PC-3 (cell line): ENCODE measurements around the gene ALDH8A1. TPM values are rescaled to one million over a fixed set of nuclear protein-coding genes. Genes with fewer than 3 reads are reported as not detected.

Source experiments
- ATAC-seq: fragments of 200-7000 bp; cut with Tn5 transposase; 2 replicates; pipeline ENCODE4 v1.9.1; 2020; ENCODE audit warnings: mild to moderate bottlenecking, moderate library complexity
- BruUV-seq: library from RNA; stranded (reverse); fragments of 400-500 nt; replicated peaks from 2 replicates; lab custom pipeline; 2021; lab: Mats Ljungman, UMichigan
- CTCF ChIA-PET: fragments of 300-600 bp; sonication (Branson Sonifier 250); formaldehyde crosslinking; loops from one replicate; lab custom pipeline; 2022; ENCODE audit warnings: antibody characterized with exemption; lab: Charles Lee
- POLR2A ChIA-PET: fragments of 300-600 bp; sonication (Branson Sonifier 250); formaldehyde crosslinking; loops from one replicate; lab custom pipeline; 2022; ENCODE audit warnings: antibody characterized with exemption; ENCODE audit not compliant: unreplicated experiment; lab: Charles Lee
- DNase-seq: peaks from one replicate; pipeline ENCODE4 v3.0.0-alpha.2; 2015
- H2AFZ ChIP-seq: fragments of 300-600 bp; sonication (generic); 2 replicates; pipeline ENCODE4 v1.6.0; 2016; ENCODE audit warnings: antibody characterized with exemption, low read length
- H3F3A ChIP-seq: fragments of 300-600 bp; sonication (generic); one replicate; pipeline ENCODE4 v1.6.0; 2017; ENCODE audit warnings: antibody characterized with exemption, low read length, control low read depth, mild to moderate bottlenecking; ENCODE audit not compliant: unreplicated experiment
- H3K27ac ChIP-seq: fragments of 300-600 bp; sonication (generic); 2 replicates; pipeline ENCODE4 v1.5.1; 2016; ENCODE audit warnings: mild to moderate bottlenecking, low read length
- H3K27me3 ChIP-seq: fragments of 300-600 bp; sonication (generic); 2 replicates; pipeline ENCODE4 v1.6.1; 2016; ENCODE audit warnings: low read length, mixed read lengths
- H3K36me3 ChIP-seq: fragments of 300-600 bp; sonication (generic); 2 replicates; pipeline ENCODE4 v1.6.1; 2016; ENCODE audit warnings: low read depth, mixed run types, low read length, mixed read lengths
- H3K4me1 ChIP-seq: fragments of 300-600 bp; sonication (generic); 2 replicates; pipeline ENCODE4 v1.5.1; 2016; ENCODE audit warnings: low read length; ENCODE audit not compliant: insufficient read depth
- H3K4me2 ChIP-seq: fragments of 300-600 bp; sonication (generic); 2 replicates; pipeline ENCODE4 v1.6.0; 2016; ENCODE audit warnings: low read length
- H3K4me3 ChIP-seq: fragments of 300-600 bp; sonication (generic); 2 replicates; pipeline ENCODE4 v1.5.1; 2016; ENCODE audit warnings: mild to moderate bottlenecking, low read length, mixed read lengths
- H3K79me2 ChIP-seq: fragments of 300-600 bp; sonication (generic); 2 replicates; pipeline ENCODE4 v1.6.1; 2017; ENCODE audit warnings: low read length, mixed read lengths
- H3K9ac ChIP-seq: fragments of 300-600 bp; sonication (generic); 2 replicates; pipeline ENCODE4 v1.6.0; 2016; ENCODE audit warnings: mild to moderate bottlenecking, low read length
- H3K9me2 ChIP-seq: fragments of 300-600 bp; sonication (generic); replicated peaks from 2 replicates; pipeline ENCODE4 v1.6.1; 2016; ENCODE audit warnings: mixed run types, low read length, mixed read lengths
- H3K9me3 ChIP-seq: fragments of 300-600 bp; sonication (generic); 2 replicates; pipeline ENCODE4 v1.6.1; 2016; ENCODE audit warnings: low read length, mixed read lengths
- H4K20me1 ChIP-seq: fragments of 300-600 bp; sonication (generic); 2 replicates; pipeline ENCODE4 v1.6.1; 2016; ENCODE audit warnings: low read length, mixed read lengths
- EZH2 ChIP-seq: fragments of 300-600 bp; sonication (generic); IDR thresholded peaks from one replicate; pipeline ENCODE4 v1.6.1; 2017; ENCODE audit warnings: antibody characterized with exemption, mild to moderate bottlenecking, low read length; ENCODE audit not compliant: unreplicated experiment
- EZH2phosphoT487 ChIP-seq: fragments of 300-600 bp; sonication (generic); IDR thresholded peaks from 2 replicates; pipeline ENCODE4 v1.6.1; 2018; ENCODE audit warnings: mild to moderate bottlenecking, antibody characterized with exemption, low read length, borderline replicate concordance
- intact Hi-C: fragments of 100-400 bp; cut with micrococcal nuclease; formaldehyde crosslinking; loops from 2 replicates; pipeline ENCODE4 v1.9.0; 2023
- total RNA-seq: library from RNA; depleted of rRNA; stranded (reverse); fragments of >200 nt; gene quantifications from 2 replicates; pipeline ENCODE4 v1.2.3, GENCODE V29; 2014
- TF ChIP-seq, protein P1 (sequence below): fragments of 300-600 bp; sonication (generic); conservative IDR thresholded peaks from 2 replicates; pipeline ENCODE4 v1.5.1; 2017; ENCODE audit warnings: antibody characterized with exemption, low read depth, mild to moderate bottlenecking, low read length

The ALDH8A1 gene
- total RNA-seq, 1 experiment from 2014 or later = 1.9 TPM

GRCh38 chr6:134928151-134928900, 21.6 kb downstream of the ALDH8A1 start:
- Histone ChIP-seq H3K27me3 (no peaks in the 10 kb centered on the region), H3K79me2 (no peaks in the 10 kb centered on the region), H3K4me1 (no peaks in the 10 kb centered on the region), H3K27ac (no peak overlapping the region), H2AFZ (no peak overlapping the region), H3K9me2 (no peaks in the 10 kb centered on the region), H3K4me2 (no peak overlapping the region), H4K20me1 (no peaks in the 10 kb centered on the region), H3K9me3 (no peaks in the 10 kb centered on the region), H3K9ac (no peak overlapping the region), H3K4me3 (no peak overlapping the region), H3K36me3 (no peaks in the 10 kb centered on the region), H3F3A (no peaks in the 10 kb centered on the region)
- CTCF ChIA-PET = no interaction called here
- no peak for DNase-seq
- BruUV-seq = no TSS peak
- TF ChIP-seq EZH2phosphoT487 (no peak), EZH2 (no peak)
- TF ChIP-seq, protein P1, sequence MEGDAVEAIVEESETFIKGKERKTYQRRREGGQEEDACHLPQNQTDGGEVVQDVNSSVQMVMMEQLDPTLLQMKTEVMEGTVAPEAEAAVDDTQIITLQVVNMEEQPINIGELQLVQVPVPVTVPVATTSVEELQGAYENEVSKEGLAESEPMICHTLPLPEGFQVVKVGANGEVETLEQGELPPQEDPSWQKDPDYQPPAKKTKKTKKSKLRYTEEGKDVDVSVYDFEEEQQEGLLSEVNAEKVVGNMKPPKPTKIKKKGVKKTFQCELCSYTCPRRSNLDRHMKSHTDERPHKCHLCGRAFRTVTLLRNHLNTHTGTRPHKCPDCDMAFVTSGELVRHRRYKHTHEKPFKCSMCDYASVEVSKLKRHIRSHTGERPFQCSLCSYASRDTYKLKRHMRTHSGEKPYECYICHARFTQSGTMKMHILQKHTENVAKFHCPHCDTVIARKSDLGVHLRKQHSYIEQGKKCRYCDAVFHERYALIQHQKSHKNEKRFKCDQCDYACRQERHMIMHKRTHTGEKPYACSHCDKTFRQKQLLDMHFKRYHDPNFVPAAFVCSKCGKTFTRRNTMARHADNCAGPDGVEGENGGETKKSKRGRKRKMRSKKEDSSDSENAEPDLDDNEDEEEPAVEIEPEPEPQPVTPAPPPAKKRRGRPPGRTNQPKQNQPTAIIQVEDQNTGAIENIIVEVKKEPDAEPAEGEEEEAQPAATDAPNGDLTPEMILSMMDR = no peak
- ATAC-seq = no peak
- intact Hi-C loops = no loop called here
- POLR2A ChIA-PET = interaction anchor here (0.5 kb wide), 1 partner anchor 783 kb away, joined by 16 read pairs; no protein-coding TSS in a partner anchor

- CTCF ChIA-PET = no interaction called here
- BruUV-seq = no TSS peak
- no peaks in the 10 kb centered on the region for H3K27me3 ChIP-seq
- no peaks in the 10 kb centered on the region for H3K9me2 ChIP-seq
- no peak for ATAC-seq
- no peaks in the 10 kb centered on the region for H3K4me1 ChIP-seq
- POLR2A ChIA-PET = no interaction called here
- no peak overlapping the region for H2AFZ ChIP-seq
- no peak overlapping the region for H3K9ac ChIP-seq
- intact Hi-C loops = no loop called here
- H3K4me3 ChIP-seq = no peak overlapping the region
- TF ChIP-seq, protein P1 = no peak
- TF ChIP-seq EZH2 (no peak), EZH2phosphoT487 (no peak)
- no peak overlapping the region for H3K4me2 ChIP-seq
- no peak overlapping the region for H3K27ac ChIP-seq
- no peaks in the 10 kb centered on the region for H3K79me2 ChIP-seq
- H3K36me3 ChIP-seq = no peaks in the 10 kb centered on the region
- no peak for DNase-seq
- H3F3A ChIP-seq = no peaks in the 10 kb centered on the region
- no peaks in the 10 kb centered on the region for H3K9me3 ChIP-seq
- H4K20me1 ChIP-seq = no peaks in the 10 kb centered on the region
Measured at GRCh38 chr6:134925800-134926199, 24.1 kb downstream of the ALDH8A1 start.

DNA sequence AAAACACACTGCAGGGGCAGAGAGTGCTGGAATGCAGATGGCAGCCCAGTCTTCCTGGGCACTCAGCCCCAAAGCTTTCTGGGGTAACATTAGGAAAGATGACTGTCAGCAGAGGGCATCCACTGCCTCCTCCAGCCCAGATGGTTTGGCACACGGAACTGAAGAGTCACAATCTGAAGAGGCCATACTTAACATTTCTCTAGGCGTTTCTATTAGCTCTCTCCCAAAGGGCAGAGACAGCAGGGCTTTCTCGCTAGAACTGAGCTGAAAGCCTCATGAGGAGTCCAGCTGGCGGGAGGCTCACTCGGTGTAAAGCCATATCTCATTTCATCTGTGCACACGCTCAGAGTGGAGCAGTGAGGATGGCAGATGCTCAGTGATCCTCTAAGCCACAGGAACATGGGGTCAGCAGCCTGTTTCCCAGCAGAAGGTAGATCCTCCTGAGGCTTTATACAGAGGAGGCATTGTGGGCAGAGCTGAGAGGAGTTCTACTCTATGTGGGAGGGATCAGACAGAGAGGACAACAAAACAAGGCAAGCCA, 28.1 kb downstream of the ALDH8A1 start:
- BruUV-seq = no TSS peak
- no peak overlapping the region for H2AFZ ChIP-seq
- H3F3A ChIP-seq = no peaks in the 10 kb centered on the region
- H3K27me3 ChIP-seq = no peaks in the 10 kb centered on the region
- no peak overlapping the region for H3K4me3 ChIP-seq
- H3K36me3 ChIP-seq = no peaks in the 10 kb centered on the region
- H3K9me2 ChIP-seq = no peaks in the 10 kb centered on the region
- ChIA-PET CTCF (no interaction called here), POLR2A (no interaction called here)
- no peaks in the 10 kb centered on the region for H3K79me2 ChIP-seq
- no peak for DNase-seq
- H3K27ac ChIP-seq = no peak overlapping the region
- H3K9ac ChIP-seq = no peak overlapping the region
- no peak for ATAC-seq
- no peak overlapping the region for H3K4me2 ChIP-seq
- no peaks in the 10 kb centered on the region for H3K4me1 ChIP-seq
- no peaks in the 10 kb centered on the region for H4K20me1 ChIP-seq
- intact Hi-C loops = no loop called here
- no peak for TF ChIP-seq EZH2
- no peak for TF ChIP-seq EZH2phosphoT487
- TF ChIP-seq, protein P1 = no peak
- H3K9me3 ChIP-seq = no peaks in the 10 kb centered on the region
